Esophagus squamous epithelium (tissue), 4 donors: ENCODE data around the gene FHIP1B.

ENCODE experiments used
- POLR2A ChIP-seq, 4 donors: fragments of 450-650 bp; IDR thresholded peaks; one replicate each; pipeline ENCODE4 v1.6.1; 2017; ENCODE audit warnings: antibody characterized with exemption in 4 of 4, mild to moderate bottlenecking in 4 of 4, moderate library complexity in 3 of 4
- TF ChIP-seq, protein P1 (sequence below), 6 experiments: fragments of 450-650 bp in 4 of 6; fragments of 200-600 bp in 2 of 6; sonication (generic) in 2 of 6; IDR thresholded peaks; one replicate each; pipeline ENCODE4 v1.5.1; 2016 to 2019; ENCODE audit warnings: antibody characterized with exemption in 6 of 6, mild to moderate bottlenecking in 4 of 6, moderate library complexity in 4 of 6

DNA sequence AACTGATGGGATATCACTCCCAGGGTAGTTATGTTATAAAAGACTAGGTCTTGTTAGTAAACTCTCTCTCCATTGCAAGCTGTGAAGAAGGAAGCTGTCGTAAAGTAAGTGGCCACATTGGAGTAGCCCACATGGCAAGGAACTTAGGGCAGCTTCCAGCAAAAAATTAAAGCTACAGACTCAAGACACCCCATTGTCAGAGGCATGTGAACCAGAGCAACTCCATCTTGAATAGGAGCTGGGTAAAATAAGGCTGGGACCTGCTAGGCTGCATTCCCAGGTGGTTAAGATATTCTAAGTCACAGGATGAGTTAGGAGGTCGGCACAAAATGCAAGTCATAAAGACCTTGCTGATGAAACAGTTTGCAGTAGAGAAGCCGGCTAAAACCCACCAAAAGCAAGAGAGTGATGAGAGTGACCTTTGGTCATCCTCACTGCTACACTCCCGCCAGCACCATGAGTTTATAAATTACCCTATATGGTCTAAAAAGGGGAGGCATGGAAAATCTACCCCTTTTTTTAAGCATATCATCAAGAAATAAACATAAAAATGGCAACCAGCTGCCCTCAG is 49.1 kb upstream of the FHIP1B start:
- TF ChIP-seq POLR2A (IDR thresholded peaks at IDR 0.05): no peak
- TF ChIP-seq, protein P1, sequence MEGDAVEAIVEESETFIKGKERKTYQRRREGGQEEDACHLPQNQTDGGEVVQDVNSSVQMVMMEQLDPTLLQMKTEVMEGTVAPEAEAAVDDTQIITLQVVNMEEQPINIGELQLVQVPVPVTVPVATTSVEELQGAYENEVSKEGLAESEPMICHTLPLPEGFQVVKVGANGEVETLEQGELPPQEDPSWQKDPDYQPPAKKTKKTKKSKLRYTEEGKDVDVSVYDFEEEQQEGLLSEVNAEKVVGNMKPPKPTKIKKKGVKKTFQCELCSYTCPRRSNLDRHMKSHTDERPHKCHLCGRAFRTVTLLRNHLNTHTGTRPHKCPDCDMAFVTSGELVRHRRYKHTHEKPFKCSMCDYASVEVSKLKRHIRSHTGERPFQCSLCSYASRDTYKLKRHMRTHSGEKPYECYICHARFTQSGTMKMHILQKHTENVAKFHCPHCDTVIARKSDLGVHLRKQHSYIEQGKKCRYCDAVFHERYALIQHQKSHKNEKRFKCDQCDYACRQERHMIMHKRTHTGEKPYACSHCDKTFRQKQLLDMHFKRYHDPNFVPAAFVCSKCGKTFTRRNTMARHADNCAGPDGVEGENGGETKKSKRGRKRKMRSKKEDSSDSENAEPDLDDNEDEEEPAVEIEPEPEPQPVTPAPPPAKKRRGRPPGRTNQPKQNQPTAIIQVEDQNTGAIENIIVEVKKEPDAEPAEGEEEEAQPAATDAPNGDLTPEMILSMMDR (IDR thresholded peaks at IDR 0.05): no peak
